Gastrocnemius medialis (tissue), 4 donors: Measurements from ENCODE around the gene ZBTB16.

ENCODE experiments used
- CTCF ChIP-seq, 5 experiments: fragments of 450-650 bp in 3 of 5; fragments of 200-600 bp in 2 of 5; sonication (generic) in 2 of 5; IDR thresholded peaks in 4 of 5; conservative IDR thresholded peaks in 1 of 5; 1 replicate in 4 of 5; 2 replicates in 1 of 5; pipeline ENCODE4 v1.5.1; 2016 to 2019; ENCODE audit warnings: antibody characterized with exemption in 5 of 5, mild to moderate bottlenecking in 3 of 5, moderate library complexity in 3 of 5
- POLR2A ChIP-seq, 2 donors: fragments of 450-650 bp; IDR thresholded peaks; one replicate each; pipeline ENCODE4 v1.6.1; 2017; ENCODE audit warnings: antibody characterized with exemption in 2 of 2, mild to moderate bottlenecking in 2 of 2, moderate library complexity in 2 of 2

GRCh38 chr11:114039551-114039950 lies 20.0 kb upstream of the ZBTB16 start:
- TF ChIP-seq POLR2A (IDR thresholded peaks at IDR 0.05) (no peak), CTCF (IDR thresholded peaks at IDR 0.05 in 4 of 5, conservative IDR thresholded peaks at IDR 0.05 in 1 of 5) (no peak)
